H1 (cell line): ENCODE results near the gene KNDC1. TPM values are rescaled to one million over a fixed set of nuclear protein-coding genes. Genes with fewer than 3 reads are reported as not detected.

Experiments
- CTCF ChIA-PET: fragments of 300-600 bp; sonication (Branson Sonifier 250); formaldehyde crosslinking; loops from one replicate; lab custom pipeline; 2021; ENCODE audit not compliant: partially characterized antibody; lab: Charles Lee
- POLR2A ChIA-PET: fragments of 300-600 bp; sonication (Branson Sonifier 250); formaldehyde crosslinking; loops from one replicate; lab custom pipeline; 2021; ENCODE audit warnings: inconsistent platforms; ENCODE audit not compliant: partially characterized antibody; lab: Charles Lee
- DNase-seq, 2 experiments: peaks; one replicate each; pipeline versions ENCODE4 v3.0.0 to v3.0.0-alpha.2; 2010 to 2022; ENCODE audit warnings: low spot score in 2 of 2, low read depth in 1 of 2, mixed read lengths in 1 of 2
- FAIRE-seq: peaks from 2 replicates; lab custom pipeline; 2011; peaks lifted over from hg19 to GRCh38; lab: Jason Lieb, UNC
- H2AFZ ChIP-seq: 2 replicates; pipeline ENCODE4 v1.8.1; 2012; ENCODE audit warnings: low read length, inconsistent platforms
- H2AK5ac ChIP-seq: 2 replicates; pipeline ENCODE4 v1.6.1; 2013; ENCODE audit warnings: low read depth, low read length
- H2BK120ac ChIP-seq: replicated peaks from 2 replicates; pipeline ENCODE3; 2013; ENCODE audit warnings: low read depth, low read length, inconsistent platforms
- H2BK12ac ChIP-seq: 2 replicates; pipeline ENCODE4 v1.6.1; 2013; ENCODE audit warnings: low read depth, low read length
- H2BK15ac ChIP-seq: 2 replicates; pipeline ENCODE4 v1.6.1; 2013; ENCODE audit warnings: low read length
- H2BK20ac ChIP-seq: 2 replicates; pipeline ENCODE4 v1.6.1; 2013; ENCODE audit warnings: low read length
- H2BK5ac ChIP-seq: 2 replicates; pipeline ENCODE4 v1.6.1; 2013; ENCODE audit warnings: low read depth, low read length
- H3K14ac ChIP-seq: 2 replicates; pipeline ENCODE4 v1.6.1; 2013; ENCODE audit warnings: inconsistent platforms; ENCODE audit not compliant: insufficient read length
- H3K18ac ChIP-seq: 2 replicates; pipeline ENCODE4 v1.6.1; 2013; ENCODE audit warnings: low read length; ENCODE audit errors: extremely low read depth
- H3K23ac ChIP-seq: 2 replicates; pipeline ENCODE4 v1.6.1; 2013; ENCODE audit warnings: inconsistent platforms; ENCODE audit not compliant: insufficient read length
- H3K23me2 ChIP-seq: 2 replicates; pipeline ENCODE4 v1.6.1; 2013; ENCODE audit warnings: low read depth, low read length
- H3K27ac ChIP-seq: 2 replicates; pipeline ENCODE4 v1.6.1; 2011; ENCODE audit warnings: low read depth, low read length, inconsistent platforms
- H3K27me3 ChIP-seq, 4 experiments: replicated peaks in 1 of 4; 1 replicate in 1 of 4; 2 replicates in 3 of 4; pipeline versions ENCODE4 v1.6.1 to v1.8.1; 2011 to 2013; ENCODE audit warnings: low read length in 3 of 4, mild to moderate bottlenecking in 3 of 4, inconsistent platforms in 2 of 4, mixed read lengths in 2 of 4, moderate library complexity in 1 of 4; ENCODE audit not compliant: control insufficient read depth in 3 of 4, insufficient read depth in 3 of 4; ENCODE audit errors: extremely low read depth in 1 of 4
- H3K36me3 ChIP-seq, 4 experiments: 2 replicates each; pipeline versions ENCODE4 v1.6.1 to v1.8.1; 2011 to 2013; ENCODE audit warnings: mild to moderate bottlenecking in 4 of 4, low read length in 3 of 4, moderate library complexity in 2 of 4, control low read depth in 1 of 4, inconsistent platforms in 1 of 4; ENCODE audit not compliant: insufficient read depth in 4 of 4, control insufficient read depth in 2 of 4
- H3K4ac ChIP-seq: replicated peaks from 2 replicates; pipeline ENCODE3; 2013; ENCODE audit warnings: low read length, low read depth, mixed read lengths, inconsistent platforms; ENCODE audit not compliant: insufficient read length
- H3K4me1 ChIP-seq, 4 experiments: replicated peaks in 1 of 4; 1 replicate in 1 of 4; 2 replicates in 3 of 4; pipeline versions ENCODE4 v1.6.1 to v1.8.1; 2011 to 2013; ENCODE audit warnings: low read length in 3 of 4, inconsistent platforms in 2 of 4, mixed read lengths in 1 of 4; ENCODE audit not compliant: insufficient read depth in 4 of 4, control insufficient read depth in 3 of 4
- H3K4me2 ChIP-seq, 2 experiments: 2 replicates each; pipeline versions ENCODE4 v1.6.1 to v1.8.1; 2011 to 2013; ENCODE audit warnings: low read depth in 2 of 2, low read length in 2 of 2, control low read depth in 1 of 2, inconsistent platforms in 1 of 2, mild to moderate bottlenecking in 1 of 2; ENCODE audit not compliant: insufficient read depth in 1 of 2
- H3K4me3 ChIP-seq, 4 experiments: fragments of 200-600, 300-600 bp in 1 of 4; sonication (generic), shearing (Covaris generic), sonication (Bioruptor Twin) in 1 of 4; 2 replicates each; pipeline versions ENCODE4 v1.5.1 to v1.8.1; 2011 to 2016; ENCODE audit warnings: low read length in 4 of 4, low read depth in 3 of 4, control low read depth in 2 of 4, inconsistent platforms in 2 of 4, mild to moderate bottlenecking in 2 of 4, mixed read lengths in 1 of 4, moderate library complexity in 1 of 4; ENCODE audit not compliant: insufficient read depth in 2 of 4; ENCODE audit errors: extremely low read depth in 1 of 4
- H3K56ac ChIP-seq: replicated peaks from 2 replicates; pipeline ENCODE3; 2013; ENCODE audit warnings: low read depth, mild to moderate bottlenecking, mixed read lengths, low read length, inconsistent platforms; ENCODE audit not compliant: insufficient read length
- H3K79me1 ChIP-seq: 2 replicates; pipeline ENCODE4 v1.6.1; 2013; ENCODE audit warnings: low read depth, low read length, control low read depth
- H3K79me2 ChIP-seq, 2 experiments: 2 replicates each; pipeline versions ENCODE4 v1.6.1 to v1.8.1; 2012 to 2013; ENCODE audit warnings: low read length in 2 of 2, mild to moderate bottlenecking in 2 of 2, inconsistent platforms in 1 of 2; ENCODE audit not compliant: insufficient read depth in 2 of 2, control insufficient read depth in 1 of 2
- H3K9ac ChIP-seq, 4 experiments: replicated peaks in 1 of 4; 1 replicate in 1 of 4; 2 replicates in 3 of 4; pipeline versions ENCODE4 v1.6.1 to v1.8.1; 2011 to 2013; ENCODE audit warnings: low read depth in 3 of 4, low read length in 3 of 4, control low read depth in 2 of 4, mild to moderate bottlenecking in 2 of 4, moderate library complexity in 2 of 4, inconsistent platforms in 1 of 4; ENCODE audit errors: extremely low read depth in 1 of 4
- H3K9me3 ChIP-seq, 2 experiments: 2 replicates each; pipeline versions ENCODE4 v1.6.1 to v1.8.1; 2012 to 2013; ENCODE audit warnings: mild to moderate bottlenecking in 2 of 2, moderate library complexity in 2 of 2, control low read depth in 1 of 2, inconsistent platforms in 1 of 2, low read depth in 1 of 2, low read length in 1 of 2, mixed read lengths in 1 of 2; ENCODE audit not compliant: insufficient read depth in 2 of 2
- H4K20me1 ChIP-seq, 2 experiments: replicated peaks in 1 of 2; 2 replicates each; pipeline versions ENCODE3 to v1.8.1; 2011 to 2013; ENCODE audit warnings: inconsistent platforms in 2 of 2, low read length in 2 of 2, mild to moderate bottlenecking in 1 of 2; ENCODE audit not compliant: insufficient read depth in 2 of 2, control insufficient read depth in 1 of 2
- H4K5ac ChIP-seq: 2 replicates; pipeline ENCODE4 v1.6.1; 2013; ENCODE audit warnings: low read length, low read depth, mixed read lengths, inconsistent platforms; ENCODE audit not compliant: insufficient read length
- H4K8ac ChIP-seq: 2 replicates; pipeline ENCODE4 v1.8.0; 2013; ENCODE audit warnings: mild to moderate bottlenecking, moderate library complexity, low read length, inconsistent platforms; ENCODE audit not compliant: insufficient read depth; ENCODE audit errors: extremely low read depth
- H4K91ac ChIP-seq: replicated peaks from 2 replicates; pipeline ENCODE3; 2013; ENCODE audit warnings: low read length, mixed read lengths, inconsistent platforms; ENCODE audit not compliant: insufficient read length
- CBX5 ChIP-seq: fragments of 300-800, 300-1000 bp; sonication (generic); IDR thresholded peaks from 2 replicates; pipeline ENCODE4 v1.7.1; 2016; ENCODE audit warnings: antibody characterized with exemption, low read length, low read depth
- E2F6 ChIP-seq: IDR thresholded peaks from 2 replicates; pipeline ENCODE4 v1.6.1; 2012; ENCODE audit warnings: inconsistent platforms
- KDM4A ChIP-seq: IDR thresholded peaks from one replicate; pipeline ENCODE4 v1.7.1; 2012; ENCODE audit warnings: low read depth, mild to moderate bottlenecking, moderate library complexity, low read length, inconsistent platforms; ENCODE audit not compliant: severe bottlenecking
- RFX5 ChIP-seq: IDR thresholded peaks from 2 replicates; pipeline ENCODE4 v1.6.1; 2011; ENCODE audit warnings: low read depth, low read length, improper control_type of control experiment, borderline replicate concordance
- SAP30 ChIP-seq: fragments of 300-600 bp; sonication (generic); IDR thresholded peaks from 2 replicates; pipeline ENCODE4 v1.7.1; 2012; ENCODE audit warnings: low read length, moderate library complexity, mild to moderate bottlenecking, inconsistent platforms; ENCODE audit not compliant: insufficient read depth, insufficient replicate concordance
- TAF7 ChIP-seq: optimal IDR thresholded peaks from 2 replicates; pipeline ENCODE3; 2011; ENCODE audit warnings: low read depth, mild to moderate bottlenecking, inconsistent platforms, low read length, moderate library complexity, borderline replicate concordance
- WGBS, 2 experiments: shearing (Covaris generic) in 1 of 2; methylation state at CpG; one replicate each; pipeline versions ENCODE4 v1.1.6 to v1.1.7; 2013 to 2015; ENCODE audit warnings: low lambda C conversion rate in 2 of 2, mixed read lengths in 2 of 2, inconsistent platforms in 1 of 2, low coverage in 1 of 2, missing lambda C conversion rate in 1 of 2; ENCODE audit not compliant: insufficient replicate concordance in 2 of 2, insufficient coverage in 1 of 2, insufficient read length in 1 of 2; ENCODE audit errors: extremely low coverage in 1 of 2, missing lambda C conversion rate in 1 of 2; 5-methylcytosine and 5-hydroxymethylcytosine counted together
- polyA plus RNA-seq, 7 experiments: library from polyadenylated mRNA; depleted of rRNA in 3 of 7; stranded (reverse) in 5 of 7; unstranded in 2 of 7; fragments of >200 nt in 5 of 7; fragments of 200-250 nt in 2 of 7; gene quantifications; 1 replicate in 5 of 7; 2 replicates in 1 of 7; 4 replicates in 1 of 7; pipeline versions ENCODE4 v1.2.1 to v1.2.3, GENCODE V29; 2011 to 2013; ENCODE audit warnings: missing spikeins in 2 of 7, mixed read lengths in 2 of 7
- total RNA-seq: library from RNA; stranded (reverse); fragmentation: NEBNext Ultra II Directional; extraction: Animal tissue kit (Norgen Biotek cat#: 25700); gene quantifications from 2 replicates; pipeline ENCODE4 v1.2.1, GENCODE V29; 2021
- TF ChIP-seq, protein P1 (sequence below): IDR thresholded peaks from 2 replicates; pipeline ENCODE4 v1.6.1; 2012; ENCODE audit warnings: inconsistent platforms

Gene KNDC1
- total and polyA plus RNA-seq, 2 of the 8 experiments (the other 6 are each of a cell fraction or from before 2014, with no cell fraction given): 7.5 to 16.7 TPM

- Histone ChIP-seq H2BK12ac (no peak overlapping the region), H2BK20ac (no peak overlapping the region), H4K91ac (no peak overlapping the region), H2BK15ac (no peak overlapping the region), H3K56ac (no peak overlapping the region), H3K79me2 (no peaks in the 10 kb centered on the region), H3K36me3 (peaks cover 0 to 16% (median 8%) of the 10 kb centered on the region in 4 experiments; a peak in 4 of 8 replicates), H3K27ac (no peak overlapping the region), H3K4me2 (no peak overlapping the region), H4K8ac (no peak overlapping the region), H3K4me3 (no peak overlapping the region), H3K4ac (no peak overlapping the region), H3K18ac (no peak overlapping the region), H3K14ac (no peak overlapping the region), H3K23me2 (peaks cover 17% of the 10 kb centered on the region), H2BK5ac (no peak overlapping the region), H4K5ac (no peak overlapping the region), H2AFZ (no peak overlapping the region), H2AK5ac (no peak overlapping the region), H3K79me1 (no peaks in the 10 kb centered on the region), H3K27me3 (no peaks in the 10 kb centered on the region), H3K23ac (no peak overlapping the region), H4K20me1 (peaks cover 0 to 19% of the 10 kb centered on the region in 2 experiments), H3K9ac (no peak overlapping the region), H2BK120ac (no peak overlapping the region), H3K9me3 (peaks cover 10 to 22% of the 10 kb centered on the region in 2 experiments), H3K4me1 (no peaks in the 10 kb centered on the region)
- WGBS, 2 experiments: 92% methylated on average over 31 of the region's 33 CpGs; no CpG with 5 or more reads in 1 of the 2 experiments
- DNase-seq: no peak
- no peak for FAIRE-seq
- ChIA-PET CTCF (interaction anchor here (0.8 to 1.5 kb wide), 3 partner anchors 14 to 37 kb away, joined by 3 to 9 read pairs (median 4); no protein-coding TSS in a partner anchor), POLR2A (interaction anchor here (0.7 to 2.4 kb wide), 9 partner anchors 9 to 47 kb away, joined by 3 to 10 read pairs (median 3); no protein-coding TSS in a partner anchor)
- TF ChIP-seq TAF7: no peak
- no peak for TF ChIP-seq RFX5
- no peak for TF ChIP-seq SAP30
- TF ChIP-seq CBX5: no peak
- TF ChIP-seq KDM4A: no peak
- TF ChIP-seq, protein P1, sequence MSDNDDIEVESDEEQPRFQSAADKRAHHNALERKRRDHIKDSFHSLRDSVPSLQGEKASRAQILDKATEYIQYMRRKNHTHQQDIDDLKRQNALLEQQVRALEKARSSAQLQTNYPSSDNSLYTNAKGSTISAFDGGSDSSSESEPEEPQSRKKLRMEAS: no peak
- no peak for TF ChIP-seq E2F6
Observed at GRCh38 chr10:133180192-133180964, 20.4 kb downstream of the KNDC1 start.
